Neural crest cell (in vitro differentiated cells): ENCODE results near the gene ANKS4B. TPM values are rescaled to one million over a fixed set of nuclear protein-coding genes. Genes with fewer than 3 reads are reported as not detected.

Experiments used
- DNase-seq: peaks from one replicate; pipeline ENCODE4 v3.0.0; 2021; ENCODE audit warnings: low read depth, mixed read lengths, low spot score
- H3K27ac Mint-ChIP-seq: one replicate; pipeline ENCODE4 v1.8.0; 2021; ENCODE audit warnings: mild to moderate bottlenecking, mixed read lengths; ENCODE audit not compliant: unreplicated experiment
- H3K27me3 Mint-ChIP-seq: 2 replicates; pipeline ENCODE4 v1.8.0; 2021; ENCODE audit warnings: low read depth, mild to moderate bottlenecking, mixed read lengths
- H3K36me3 Mint-ChIP-seq: 2 replicates; pipeline ENCODE4 v1.8.0; 2021; ENCODE audit warnings: low read depth, mild to moderate bottlenecking, mixed read lengths
- H3K4me1 Mint-ChIP-seq: 2 replicates; pipeline ENCODE4 v1.8.0; 2021; ENCODE audit warnings: mixed read lengths
- H3K4me3 Mint-ChIP-seq: one replicate; pipeline ENCODE4 v1.8.0; 2021; ENCODE audit warnings: mild to moderate bottlenecking, mixed read lengths
- H3K9me3 Mint-ChIP-seq: 2 replicates; pipeline ENCODE4 v1.8.0; 2021; ENCODE audit warnings: mixed read lengths
- CTCF ChIP-seq: fragments of 200-600 bp; sonication (generic); conservative IDR thresholded peaks from 2 replicates; pipeline ENCODE4 v1.5.0; 2021; ENCODE audit warnings: antibody characterized with exemption, mild to moderate bottlenecking
- total RNA-seq: library from RNA; stranded (reverse); gene quantifications from 2 replicates; pipeline ENCODE4 v1.2.1, GENCODE V29; 2021

ANKS4B gene
- total RNA-seq, 1 donor from 2014 or later = not detected

DNA sequence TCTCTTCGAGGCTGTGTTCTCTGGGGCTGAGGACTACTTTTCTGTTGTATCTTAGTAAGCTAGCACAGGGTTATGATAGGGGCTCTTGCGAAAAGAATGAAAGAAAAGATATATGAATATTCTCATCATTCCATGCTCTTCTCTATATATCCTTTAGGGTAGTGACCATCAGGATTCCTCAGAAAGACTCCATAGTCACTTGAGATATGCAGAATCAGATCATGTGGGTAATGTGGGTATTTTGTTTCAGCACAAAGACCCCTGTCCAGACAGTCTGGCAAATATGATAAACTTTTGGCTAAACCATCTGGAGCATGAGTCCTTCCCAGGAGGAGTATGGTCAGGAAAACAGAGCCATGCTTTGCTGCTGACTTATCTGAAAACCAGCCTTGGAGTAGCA, 23.1 kb downstream of the ANKS4B start:
- DNase-seq = no peak
- Mint-ChIP-seq H3K4me1 (peaks cover 7% of the 10 kb centered on the region), H3K27ac (no peak overlapping the region), H3K9me3 (no peaks in the 10 kb centered on the region), H3K4me3 (no peak overlapping the region), H3K27me3 (peaks cover 11% of the 10 kb centered on the region), H3K36me3 (no peaks in the 10 kb centered on the region)
- TF ChIP-seq CTCF = no peak

DNA sequence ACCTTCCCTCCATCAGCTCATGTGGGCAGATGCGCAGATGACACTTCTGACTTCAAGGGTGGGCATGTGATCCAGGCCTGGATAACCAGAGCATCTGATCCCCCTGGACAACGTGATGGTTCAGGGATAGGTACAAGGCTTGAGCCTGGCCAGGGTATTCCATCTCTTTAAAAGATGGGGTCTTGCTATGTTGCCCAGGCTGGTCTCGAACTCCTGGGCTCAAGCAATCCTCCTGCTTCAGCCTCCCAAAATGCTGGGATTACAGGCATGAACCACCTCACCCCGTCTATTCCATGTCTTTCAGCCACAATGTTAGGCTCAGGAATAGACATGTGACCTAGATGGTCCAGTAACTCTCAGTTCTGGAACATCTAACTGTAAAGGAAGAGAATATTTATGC, 23.8 kb downstream of the ANKS4B start:
- Mint-ChIP-seq H3K27ac (no peak overlapping the region), H3K4me1 (peaks cover 7% of the 10 kb centered on the region), H3K4me3 (no peak overlapping the region), H3K27me3 (peaks cover 11% of the 10 kb centered on the region), H3K36me3 (no peaks in the 10 kb centered on the region), H3K9me3 (no peaks in the 10 kb centered on the region)
- TF ChIP-seq CTCF = no peak
- DNase-seq = no peak

- Mint-ChIP-seq H3K27ac (no peak overlapping the region), H3K9me3 (no peaks in the 10 kb centered on the region), H3K36me3 (no peaks in the 10 kb centered on the region), H3K4me1 (peaks cover 29% of the 10 kb centered on the region), H3K27me3 (no peaks in the 10 kb centered on the region), H3K4me3 (no peak overlapping the region)
- no peak for DNase-seq
- no peak for TF ChIP-seq CTCF
Measured at GRCh38 chr16:21260870-21261791, 27.6 kb downstream of the ANKS4B start.

- Mint-ChIP-seq H3K27me3 (no peaks in the 10 kb centered on the region), H3K4me1 (peaks cover 29% of the 10 kb centered on the region), H3K27ac (peak overlapping the region; percentile 39), H3K36me3 (no peaks in the 10 kb centered on the region), H3K4me3 (no peak overlapping the region), H3K9me3 (no peaks in the 10 kb centered on the region)
- TF ChIP-seq CTCF = no peak
- DNase-seq = no peak
Measured at GRCh38 chr16:21262779-21263639, 29.5 kb downstream of the ANKS4B start.

DNA sequence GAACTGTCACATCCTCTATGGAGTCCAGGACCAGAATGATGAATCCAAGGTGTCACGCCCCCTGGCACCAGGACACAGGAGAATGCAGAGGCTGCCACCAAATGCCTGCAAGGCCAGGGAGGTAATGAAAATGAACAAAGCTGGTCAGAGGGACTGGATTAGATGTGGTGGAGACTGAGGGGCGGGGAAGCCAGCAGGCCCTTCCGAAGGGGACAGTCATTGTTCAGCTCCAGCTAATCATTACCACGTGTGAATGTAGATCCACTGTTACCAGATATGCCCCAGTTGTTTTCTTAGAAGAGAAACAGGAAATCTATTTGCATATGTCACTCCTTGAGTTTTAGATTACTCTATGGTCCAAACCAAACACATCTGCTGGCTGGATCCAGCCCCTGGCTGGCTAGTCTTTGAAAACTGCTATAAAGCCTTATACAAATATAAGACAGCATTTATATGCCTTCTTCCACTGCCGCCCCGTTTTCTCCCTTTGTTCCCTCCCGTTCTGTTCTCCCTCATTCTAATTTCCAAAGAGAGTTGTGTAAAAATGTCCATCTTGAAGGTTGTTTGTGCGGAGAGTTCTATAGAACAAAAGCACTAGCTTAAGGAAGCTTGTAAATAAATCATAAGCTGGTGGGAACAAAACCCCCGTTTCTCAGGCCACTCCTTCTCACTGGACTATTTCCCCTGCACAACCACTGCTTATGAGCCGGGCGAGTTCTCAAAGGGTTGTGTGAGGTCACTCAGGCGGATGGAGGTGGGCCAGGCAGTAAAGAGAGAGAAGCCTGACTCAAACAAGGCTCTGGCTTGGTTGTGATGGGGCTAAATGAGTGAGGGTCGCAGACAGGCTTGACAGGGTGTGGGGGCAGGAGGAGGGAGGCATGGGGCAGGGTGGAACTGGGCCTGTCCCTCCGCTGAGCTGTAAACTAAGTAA, 30.4 kb downstream of the ANKS4B start:
- Mint-ChIP-seq H3K27me3 (no peaks in the 10 kb centered on the region), H3K9me3 (no peaks in the 10 kb centered on the region), H3K27ac (peak overlapping the region; percentile 39), H3K4me1 (peaks cover 29% of the 10 kb centered on the region), H3K4me3 (peak overlapping the region; percentile 2), H3K36me3 (no peaks in the 10 kb centered on the region)
- TF ChIP-seq CTCF = no peak
- no peak for DNase-seq
